Panc1 (cell line): ENCODE results near the gene PPP1R7. TPM values are rescaled to one million over a fixed set of nuclear protein-coding genes. Genes with fewer than 3 reads are reported as not detected.

ENCODE experiments used
- ATAC-seq: fragments of 200-7000 bp; cut with Tn5 transposase; 2 replicates; pipeline ENCODE4 v1.9.1; 2020; ENCODE audit warnings: mild to moderate bottlenecking, moderate library complexity
- BruUV-seq: library from RNA; stranded (reverse); fragments of 400-500 nt; replicated peaks from 2 replicates; lab custom pipeline; 2021; lab: Mats Ljungman, UMichigan
- CTCF ChIA-PET: fragments of 300-600 bp; sonication (Branson Sonifier 250); formaldehyde crosslinking; loops from one replicate; lab custom pipeline; 2022; ENCODE audit warnings: antibody characterized with exemption; lab: Charles Lee
- POLR2A ChIA-PET: fragments of 300-600 bp; sonication (Branson Sonifier 250); formaldehyde crosslinking; loops from one replicate; lab custom pipeline; 2022; ENCODE audit warnings: antibody characterized with exemption; lab: Charles Lee
- DNase-seq: peaks from one replicate; pipeline ENCODE4 v3.0.0-alpha.2; 2010; ENCODE audit warnings: low read depth, low spot score
- H3K27ac ChIP-seq: 2 replicates; pipeline ENCODE4 v1.5.1; 2011; ENCODE audit warnings: mild to moderate bottlenecking, low read length, inconsistent platforms
- H3K27me3 ChIP-seq: fragments of 200-500 bp; sonication (Bioruptor generic); 2 replicates; pipeline ENCODE4 v1.6.0; 2014; ENCODE audit warnings: low read length, inconsistent platforms; ENCODE audit not compliant: control insufficient read depth, insufficient read depth
- H3K36me3 ChIP-seq: fragments of 200-500 bp; sonication (Bioruptor generic); 2 replicates; pipeline ENCODE4 v1.5.1; 2014; ENCODE audit warnings: inconsistent platforms, mild to moderate bottlenecking, low read length, moderate library complexity; ENCODE audit not compliant: control insufficient read depth, insufficient read depth
- H3K4me1 ChIP-seq: 2 replicates; pipeline ENCODE4 v1.5.1; 2011; ENCODE audit warnings: inconsistent platforms, mild to moderate bottlenecking, low read length, moderate library complexity; ENCODE audit not compliant: control insufficient read depth, insufficient read depth
- H3K4me3 ChIP-seq, 2 experiments: 2 replicates each; pipeline ENCODE4 v1.5.1; 2011 to 2012; ENCODE audit warnings: low read depth in 2 of 2, low read length in 2 of 2, mild to moderate bottlenecking in 2 of 2, inconsistent platforms in 1 of 2, moderate library complexity in 1 of 2
- H3K9me3 ChIP-seq: fragments of 200-500 bp; sonication (Bioruptor generic); 2 replicates; pipeline ENCODE4 v1.5.1; 2014; ENCODE audit warnings: low read depth, mild to moderate bottlenecking, inconsistent platforms, low read length, moderate library complexity; ENCODE audit not compliant: control insufficient read depth, insufficient read depth
- POLR2AphosphoS5 ChIP-seq: IDR thresholded peaks from 2 replicates; pipeline ENCODE4 v1.6.1; 2012; ENCODE audit warnings: mild to moderate bottlenecking, low read depth, low read length, moderate library complexity
- SIN3A ChIP-seq: IDR thresholded peaks from 2 replicates; pipeline ENCODE4 v1.6.1; 2012; ENCODE audit warnings: low read depth, mild to moderate bottlenecking, low read length, moderate library complexity, borderline replicate concordance; ENCODE audit not compliant: insufficient read depth
- TCF7L2 ChIP-seq: IDR thresholded peaks from 2 replicates; pipeline ENCODE4 v1.6.1; 2011; ENCODE audit warnings: mild to moderate bottlenecking, low read depth, low read length, inconsistent platforms
- in situ Hi-C: cut with HindIII; loops from 2 replicates; pipeline ENCODE4 v1.10.0; 2016; ENCODE audit warnings: low sequenced_read_pairs, low pct_unique_long_range_greater_than_20kb
- intact Hi-C: fragments of 100-400 bp; cut with micrococcal nuclease; formaldehyde crosslinking; loops from one replicate; pipeline ENCODE4 v1.10.0; 2022; ENCODE audit not compliant: unreplicated experiment
- total RNA-seq: library from RNA; stranded (reverse); gene quantifications from one replicate; pipeline ENCODE4 v1.2.1, GENCODE V29; 2021; ENCODE audit not compliant: unreplicated experiment
- TF ChIP-seq, protein P1 (sequence below), 2 experiments: IDR thresholded peaks; 2 replicates each; pipeline ENCODE4 v1.6.1; 2011 to 2012; ENCODE audit warnings: low read depth in 2 of 2, control low read depth in 1 of 2, low read length in 1 of 2, mild to moderate bottlenecking in 1 of 2, moderate library complexity in 1 of 2; ENCODE audit not compliant: insufficient read depth in 1 of 2
- TF ChIP-seq, protein P2 (sequence below): fragments of 450-650 bp; IDR thresholded peaks from 2 replicates; pipeline ENCODE4 v1.5.1; 2017; ENCODE audit warnings: mild to moderate bottlenecking

The PPP1R7 gene
- total RNA-seq, 1 experiment from 2014 or later = 64.2 TPM

DNA sequence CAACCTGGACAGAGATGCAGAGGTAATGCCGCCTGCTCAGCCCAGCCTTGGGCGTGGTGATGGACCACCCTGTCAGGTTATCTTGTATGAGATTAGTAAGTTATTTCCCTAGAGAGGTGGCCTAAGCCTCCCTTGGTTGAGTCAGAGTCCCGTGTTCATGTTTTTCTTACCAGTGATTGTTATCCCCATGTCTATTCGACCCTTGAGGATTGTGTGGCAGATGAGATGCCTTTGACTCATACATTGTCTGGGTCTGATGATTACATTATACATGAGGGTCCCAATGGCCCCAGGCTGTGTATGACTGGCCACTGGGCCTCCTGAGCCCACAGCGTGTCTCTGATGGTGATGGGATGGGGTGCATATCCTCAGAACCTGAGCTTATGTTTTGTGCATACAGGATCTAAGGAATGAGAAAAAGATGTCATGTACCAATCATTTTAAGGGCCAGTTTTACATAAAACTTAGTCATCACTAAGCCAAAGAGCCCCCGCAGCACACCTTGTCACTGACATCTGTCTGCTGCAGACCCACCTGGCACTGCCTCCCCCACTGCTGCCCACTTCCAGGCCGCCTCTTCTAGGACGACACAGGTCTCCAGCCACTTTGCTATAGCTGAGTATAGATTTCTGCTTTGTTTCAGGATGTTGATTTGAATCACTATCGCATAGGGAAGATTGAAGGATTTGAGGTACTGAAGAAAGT is 7.7 kb downstream of the PPP1R7 start:
- in situ Hi-C loops = no loop called here
- CTCF ChIA-PET = no interaction called here

DNA sequence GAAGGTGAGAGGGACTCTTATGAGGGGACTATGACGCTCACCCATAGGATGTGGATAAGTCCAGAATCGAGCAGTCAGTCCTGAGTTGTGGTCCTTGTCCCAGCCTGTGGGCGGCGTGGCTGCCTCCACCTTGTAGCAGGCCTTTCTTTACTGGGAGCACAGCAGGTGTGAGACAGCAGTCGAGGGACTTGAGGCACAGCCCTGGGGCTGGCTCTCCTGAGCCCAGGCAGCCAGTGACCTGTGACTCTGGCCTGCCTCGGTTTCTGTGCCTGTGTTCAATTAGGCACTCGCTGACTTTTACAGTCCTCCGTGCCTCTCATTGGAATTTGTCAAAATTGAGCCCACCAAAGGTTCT is 8.3 kb downstream of the PPP1R7 start:
- ChIA-PET CTCF (no interaction called here), POLR2A (no interaction called here)
- Histone ChIP-seq H3K4me3 (no peak overlapping the region), H3K36me3 (0 out of 2 replicates have a peak, but pooled peaks cover 2% of the 10 kb centered on the region), H3K4me1 (no peaks in the 10 kb centered on the region), H3K9me3 (no peaks in the 10 kb centered on the region), H3K27ac (no peak overlapping the region), H3K27me3 (no peaks in the 10 kb centered on the region)
- no peak for ATAC-seq
- DNase-seq = no peak
- no TSS peak for BruUV-seq
- TF ChIP-seq, protein P1, sequence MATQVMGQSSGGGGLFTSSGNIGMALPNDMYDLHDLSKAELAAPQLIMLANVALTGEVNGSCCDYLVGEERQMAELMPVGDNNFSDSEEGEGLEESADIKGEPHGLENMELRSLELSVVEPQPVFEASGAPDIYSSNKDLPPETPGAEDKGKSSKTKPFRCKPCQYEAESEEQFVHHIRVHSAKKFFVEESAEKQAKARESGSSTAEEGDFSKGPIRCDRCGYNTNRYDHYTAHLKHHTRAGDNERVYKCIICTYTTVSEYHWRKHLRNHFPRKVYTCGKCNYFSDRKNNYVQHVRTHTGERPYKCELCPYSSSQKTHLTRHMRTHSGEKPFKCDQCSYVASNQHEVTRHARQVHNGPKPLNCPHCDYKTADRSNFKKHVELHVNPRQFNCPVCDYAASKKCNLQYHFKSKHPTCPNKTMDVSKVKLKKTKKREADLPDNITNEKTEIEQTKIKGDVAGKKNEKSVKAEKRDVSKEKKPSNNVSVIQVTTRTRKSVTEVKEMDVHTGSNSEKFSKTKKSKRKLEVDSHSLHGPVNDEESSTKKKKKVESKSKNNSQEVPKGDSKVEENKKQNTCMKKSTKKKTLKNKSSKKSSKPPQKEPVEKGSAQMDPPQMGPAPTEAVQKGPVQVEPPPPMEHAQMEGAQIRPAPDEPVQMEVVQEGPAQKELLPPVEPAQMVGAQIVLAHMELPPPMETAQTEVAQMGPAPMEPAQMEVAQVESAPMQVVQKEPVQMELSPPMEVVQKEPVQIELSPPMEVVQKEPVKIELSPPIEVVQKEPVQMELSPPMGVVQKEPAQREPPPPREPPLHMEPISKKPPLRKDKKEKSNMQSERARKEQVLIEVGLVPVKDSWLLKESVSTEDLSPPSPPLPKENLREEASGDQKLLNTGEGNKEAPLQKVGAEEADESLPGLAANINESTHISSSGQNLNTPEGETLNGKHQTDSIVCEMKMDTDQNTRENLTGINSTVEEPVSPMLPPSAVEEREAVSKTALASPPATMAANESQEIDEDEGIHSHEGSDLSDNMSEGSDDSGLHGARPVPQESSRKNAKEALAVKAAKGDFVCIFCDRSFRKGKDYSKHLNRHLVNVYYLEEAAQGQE (IDR thresholded peaks at IDR 0.05; ENCODE audit: insufficient read depth in 1 of 2, low read depth in 2 of 2, low read length in 1 of 2) = no peak
- TF ChIP-seq, protein P2, sequence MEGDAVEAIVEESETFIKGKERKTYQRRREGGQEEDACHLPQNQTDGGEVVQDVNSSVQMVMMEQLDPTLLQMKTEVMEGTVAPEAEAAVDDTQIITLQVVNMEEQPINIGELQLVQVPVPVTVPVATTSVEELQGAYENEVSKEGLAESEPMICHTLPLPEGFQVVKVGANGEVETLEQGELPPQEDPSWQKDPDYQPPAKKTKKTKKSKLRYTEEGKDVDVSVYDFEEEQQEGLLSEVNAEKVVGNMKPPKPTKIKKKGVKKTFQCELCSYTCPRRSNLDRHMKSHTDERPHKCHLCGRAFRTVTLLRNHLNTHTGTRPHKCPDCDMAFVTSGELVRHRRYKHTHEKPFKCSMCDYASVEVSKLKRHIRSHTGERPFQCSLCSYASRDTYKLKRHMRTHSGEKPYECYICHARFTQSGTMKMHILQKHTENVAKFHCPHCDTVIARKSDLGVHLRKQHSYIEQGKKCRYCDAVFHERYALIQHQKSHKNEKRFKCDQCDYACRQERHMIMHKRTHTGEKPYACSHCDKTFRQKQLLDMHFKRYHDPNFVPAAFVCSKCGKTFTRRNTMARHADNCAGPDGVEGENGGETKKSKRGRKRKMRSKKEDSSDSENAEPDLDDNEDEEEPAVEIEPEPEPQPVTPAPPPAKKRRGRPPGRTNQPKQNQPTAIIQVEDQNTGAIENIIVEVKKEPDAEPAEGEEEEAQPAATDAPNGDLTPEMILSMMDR = no peak
- no peak for TF ChIP-seq TCF7L2
- TF ChIP-seq POLR2AphosphoS5 = no peak
- no peak for TF ChIP-seq SIN3A
- in situ Hi-C loops (no loop called here), intact Hi-C loops (no loop called here)

More for the DNA sequence above, 7.7 kb downstream of the PPP1R7 start:
- no peak overlapping the region for H3K27ac ChIP-seq
- intact Hi-C loops = no loop called here
- TF ChIP-seq POLR2AphosphoS5 (no peak), TCF7L2 (no peak), SIN3A (no peak)
- TF ChIP-seq, protein P1 (IDR thresholded peaks at IDR 0.05; ENCODE audit: insufficient read depth in 1 of 2, low read depth in 2 of 2, low read length in 1 of 2) = no peak
- TF ChIP-seq, protein P2 = no peak
- ATAC-seq (no peak), DNase-seq (no peak)
- no peaks in the 10 kb centered on the region for H3K4me1 ChIP-seq
- 0 out of 2 replicates have a peak, but pooled peaks cover 4% of the 10 kb centered on the region for H3K36me3 ChIP-seq
- no TSS peak for BruUV-seq
- no peak overlapping the region for H3K4me3 ChIP-seq
- no peaks in the 10 kb centered on the region for H3K9me3 ChIP-seq
- H3K27me3 ChIP-seq = no peaks in the 10 kb centered on the region
- POLR2A ChIA-PET = no interaction called here
